Neural cell (in vitro differentiated cells): ENCODE results near the gene MAGI2.

Experiments
- CTCF ChIP-seq: fragments of 450-650 bp; IDR thresholded peaks from 2 replicates; pipeline ENCODE4 v1.5.1; 2014; ENCODE audit warnings: antibody characterized with exemption, mild to moderate bottlenecking, moderate library complexity; ENCODE audit not compliant: poor library complexity, severe bottlenecking
- EP300 ChIP-seq: fragments of 450-650 bp; conservative IDR thresholded peaks from 2 replicates; pipeline ENCODE4 v1.6.1; 2014; ENCODE audit warnings: antibody characterized with exemption, mild to moderate bottlenecking, moderate library complexity; ENCODE audit not compliant: poor library complexity, severe bottlenecking
- EZH2 ChIP-seq: fragments of 200-600, 300-800 bp; shearing (Covaris generic), sonication (generic); IDR thresholded peaks from 2 replicates; pipeline ENCODE4 v1.6.1; 2014; ENCODE audit warnings: antibody characterized with exemption, low read length, borderline replicate concordance, mild to moderate bottlenecking; ENCODE audit not compliant: insufficient read depth, poor library complexity, severe bottlenecking
- MXI1 ChIP-seq: fragments of 450-650 bp; conservative IDR thresholded peaks from 2 replicates; pipeline ENCODE4 v1.6.1; 2014; ENCODE audit warnings: antibody characterized with exemption, mild to moderate bottlenecking; ENCODE audit not compliant: poor library complexity, severe bottlenecking
- POLR2AphosphoS5 ChIP-seq: IDR thresholded peaks from 2 replicates; pipeline ENCODE4 v1.6.1; 2012
- RAD21 ChIP-seq: fragments of 450-650 bp; conservative IDR thresholded peaks from 2 replicates; pipeline ENCODE4 v1.6.1; 2014; ENCODE audit warnings: antibody characterized with exemption, mild to moderate bottlenecking, moderate library complexity
- REST ChIP-seq: IDR thresholded peaks from 2 replicates; pipeline ENCODE4 v1.6.1; 2012; ENCODE audit warnings: borderline replicate concordance
- SMC3 ChIP-seq: fragments of 450-650 bp; conservative IDR thresholded peaks from 2 replicates; pipeline ENCODE4 v1.6.1; 2014; ENCODE audit warnings: antibody characterized with exemption, mild to moderate bottlenecking, moderate library complexity; ENCODE audit not compliant: poor library complexity
- TAF1 ChIP-seq: IDR thresholded peaks from 2 replicates; pipeline ENCODE4 v1.6.1; 2012; ENCODE audit warnings: low read depth

DNA sequence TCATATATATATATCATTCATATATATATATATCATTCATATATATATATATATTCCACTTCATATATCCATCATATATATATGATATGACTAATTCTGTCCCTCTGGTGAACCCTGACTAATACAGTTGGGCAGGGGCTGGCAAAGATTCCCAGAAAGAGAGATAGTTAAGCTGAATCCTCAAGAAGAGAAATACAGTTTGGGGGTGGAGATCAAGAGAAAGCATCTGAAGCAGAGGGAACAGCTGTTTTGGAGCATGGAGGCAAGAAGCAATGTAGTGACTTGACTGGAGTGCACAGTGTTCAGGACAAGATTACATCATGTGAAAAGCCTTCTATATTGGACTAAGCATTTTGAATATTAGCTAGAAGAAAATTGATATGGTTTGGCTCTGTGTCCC is 540.7 kb downstream of the MAGI2 start:
- TF ChIP-seq CTCF (no peak), EZH2 (no peak), EP300 (no peak), SMC3 (no peak), POLR2AphosphoS5 (no peak), MXI1 (no peak), TAF1 (no peak), RAD21 (no peak), REST (no peak)
